Measurements from ENCODE around the gene HOXA1.
"Not testable (repeated sequence)": the region's sequence is repeated elsewhere in the genome, so short reads cannot be mapped to it uniquely, and the experiment has no call there.

Gene HOXA1

GRCh38 chr7:27046854-27047549 is 48.8 kb downstream of the HOXA1 start:
- DNase-seq (ENCODE audit: low read depth in 2 of 2): no peak

- DNase-seq (ENCODE audit: low read depth in 2 of 2): not testable (repeated sequence)
These were observed 49.8 kb downstream of the HOXA1 start for GRCh38 chr7:27045972-27046371.

- DNase-seq (ENCODE audit: low read depth in 2 of 2): not testable (repeated sequence)
These were observed 50.7 kb downstream of the HOXA1 start for GRCh38 chr7:27045066-27045465.
